Epithelial cell of prostate (primary cell): ENCODE results near the gene RIPOR2.
A peak's percentile ranks its signal among the peaks of the same experiment; 100 is the strongest.
"Not testable (repeated sequence)": the region's sequence is repeated elsewhere in the genome, so short reads cannot be mapped to it uniquely, and the experiment has no call there.

Experiments
- DNase-seq: peaks from one replicate; pipeline ENCODE4 v3.0.0-alpha.2; 2011; ENCODE audit warnings: low read depth, low spot score
- H3K27ac ChIP-seq: fragments of 450-650 bp; 2 replicates; pipeline ENCODE4 v1.5.1; 2017; ENCODE audit warnings: mild to moderate bottlenecking

Gene RIPOR2

DNA sequence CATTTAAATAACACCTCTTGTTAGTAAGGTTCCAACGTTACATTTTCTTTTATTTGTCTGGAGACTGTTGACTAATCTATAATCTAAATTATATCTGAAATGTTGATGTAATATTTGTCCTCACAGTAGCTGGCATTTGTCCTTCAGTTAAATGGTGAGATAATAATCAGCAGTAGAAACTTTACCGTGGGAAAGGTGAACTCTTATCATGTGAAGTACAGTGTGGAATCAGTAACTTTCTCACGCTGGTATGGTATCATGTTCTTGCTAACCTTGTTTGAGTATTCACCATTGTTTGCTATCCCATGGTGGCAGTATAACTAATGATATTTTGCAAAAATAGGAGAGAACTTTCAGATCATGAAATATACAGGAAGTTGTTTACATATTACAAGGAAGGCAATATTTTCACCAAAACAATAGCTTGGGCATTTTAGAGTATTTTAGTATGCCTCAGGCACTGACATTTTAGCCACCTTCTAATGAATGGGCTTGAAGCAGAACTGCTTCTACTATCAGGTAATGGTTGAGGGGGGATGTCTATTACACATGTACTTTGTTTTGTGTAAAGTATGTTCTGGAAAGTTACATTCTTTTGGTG, 156.2 kb downstream of the RIPOR2 start:
- DNase-seq, result peak; percentile 29
- H3K27ac ChIP-seq, result no peak overlapping the region

DNA sequence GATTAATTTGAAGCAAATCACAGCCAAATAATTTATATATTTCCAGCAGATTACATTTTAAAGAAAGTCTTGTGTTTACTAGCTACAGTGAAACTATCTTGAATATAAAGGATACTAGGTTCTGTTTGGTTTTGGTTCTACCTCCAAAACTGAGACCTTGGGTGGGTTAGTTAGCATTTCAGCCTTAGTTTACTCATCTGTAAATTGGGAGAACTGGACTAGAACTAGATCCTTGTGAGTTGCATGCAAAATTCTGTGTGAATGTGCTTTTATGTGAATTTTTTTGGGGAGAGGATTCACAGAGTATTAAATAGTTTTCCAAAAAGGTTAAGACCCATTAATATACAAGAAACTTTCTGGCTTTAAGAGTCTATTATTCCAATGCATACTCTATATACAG, 156.9 kb downstream of the RIPOR2 start:
- no peak overlapping the region for H3K27ac ChIP-seq
- DNase-seq, result no peak

DNA sequence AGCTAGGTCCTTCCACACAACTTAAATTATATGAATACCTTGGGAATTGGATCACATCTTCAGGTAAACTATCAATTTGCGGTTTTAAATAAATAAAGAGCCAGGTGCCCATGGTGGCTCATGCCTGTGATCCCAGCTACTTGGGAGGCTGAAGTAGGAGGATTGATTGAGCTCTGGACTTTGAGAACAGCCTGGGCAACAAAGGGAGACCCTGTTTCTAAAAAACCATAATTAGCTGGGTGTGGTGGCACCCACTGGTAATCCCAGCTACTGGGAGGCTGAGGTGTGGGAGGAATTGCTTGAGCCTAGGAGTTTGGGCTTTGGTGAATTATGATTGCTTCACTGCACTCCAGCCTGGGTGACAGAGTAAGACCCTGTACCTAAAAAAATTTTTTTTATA, 157.6 kb downstream of the RIPOR2 start:
- DNase-seq, result no peak

DNA sequence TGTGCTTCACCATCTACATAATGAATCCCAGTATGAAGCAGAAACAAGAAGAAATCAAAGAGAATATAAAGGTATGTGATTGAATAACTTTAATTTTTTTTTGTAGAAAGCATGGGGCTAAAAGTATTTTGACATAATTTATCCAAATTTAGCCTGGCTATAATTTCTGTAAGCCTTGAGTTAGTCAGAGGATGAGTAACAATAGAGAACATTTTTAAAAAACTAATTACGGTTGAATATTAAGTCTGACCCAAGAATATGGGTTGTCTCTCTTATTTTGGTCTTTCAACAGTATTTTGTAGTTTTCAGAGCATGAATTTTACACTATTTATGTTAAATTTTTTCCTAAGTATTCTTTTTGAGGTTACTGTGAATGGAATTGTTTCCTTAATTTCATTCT, 158.5 kb downstream of the RIPOR2 start:
- H3K27ac ChIP-seq, result no peak overlapping the region
- no peak for DNase-seq

More for the DNA sequence above, 157.6 kb downstream of the RIPOR2 start:
- no peak overlapping the region for H3K27ac ChIP-seq

DNA sequence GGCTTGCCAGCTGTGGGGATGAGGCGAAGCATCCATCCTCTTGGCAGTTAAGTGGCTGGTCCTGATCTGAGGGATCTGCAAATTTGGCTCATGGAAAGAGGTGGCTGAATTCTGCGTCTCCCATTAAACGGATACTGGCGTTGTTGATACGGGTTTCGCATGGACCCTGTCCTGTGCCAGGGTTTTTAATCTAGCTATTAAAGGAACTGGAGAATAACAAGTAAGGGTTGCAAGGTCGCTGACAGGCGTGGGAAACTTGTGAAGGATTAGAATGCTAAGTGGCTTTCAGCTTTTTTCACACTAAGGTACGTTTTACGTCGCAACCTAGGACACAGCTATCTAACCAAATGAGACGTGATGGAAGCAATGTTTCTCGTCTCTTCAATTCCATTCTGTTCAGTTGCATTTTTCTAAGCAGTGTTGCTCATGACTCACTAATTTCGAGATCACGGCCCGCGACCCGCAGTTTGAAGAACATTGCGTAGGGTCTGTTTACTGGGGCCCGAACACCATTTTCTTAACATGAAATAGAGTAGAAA, 160.2 kb downstream of the RIPOR2 start:
- DNase-seq, result no peak
- peak overlapping the region; percentile 68 for H3K27ac ChIP-seq

DNA sequence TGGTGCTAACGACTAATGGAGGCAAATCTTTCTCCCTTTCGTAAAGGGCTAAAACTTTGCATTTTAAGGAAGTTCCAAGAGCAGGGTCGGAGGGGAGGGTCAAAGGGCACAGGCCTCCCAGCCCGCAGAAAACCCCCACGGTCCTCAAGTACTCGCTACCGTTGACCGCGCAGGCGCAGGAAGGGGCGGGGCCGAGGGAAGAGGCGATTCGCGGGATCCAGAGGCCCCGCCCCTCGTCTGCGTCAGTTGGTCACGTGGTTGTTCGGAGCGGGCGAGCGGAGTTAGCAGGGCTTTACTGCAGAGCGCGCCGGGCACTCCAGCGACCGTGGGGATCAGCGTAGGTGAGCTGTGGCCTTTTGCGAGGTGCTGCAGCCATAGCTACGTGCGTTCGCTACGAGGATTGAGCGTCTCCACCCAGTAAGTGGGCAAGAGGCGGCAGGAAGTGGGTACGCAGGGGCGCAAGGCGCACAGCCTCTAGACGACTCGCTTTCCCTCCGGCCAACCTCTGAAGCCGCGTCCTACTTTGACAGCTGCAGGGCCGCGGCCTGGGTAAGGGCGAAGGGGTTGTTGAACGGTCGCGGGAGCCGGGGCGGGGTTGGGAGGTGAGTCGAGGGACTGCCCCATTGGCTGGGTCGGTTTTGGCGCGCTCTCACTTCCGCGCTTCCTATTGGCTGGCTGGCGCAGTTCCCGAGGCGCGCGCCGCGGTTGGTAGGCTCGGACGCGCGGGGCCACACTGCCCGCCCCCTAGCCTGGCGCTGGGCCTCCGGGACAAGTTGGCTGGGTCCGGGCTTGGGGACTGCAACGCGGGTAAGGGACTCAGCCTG, 160.9 kb downstream of the RIPOR2 start, which contains the start of gene GMNN:
Gene GMNN (plus strand): TSS at position 242 of the 824 bp plus-strand sequence. CDS start 2,310 bp downstream, outside the sequence.
- H3K27ac ChIP-seq, result peak within 1 kb of the TSS; percentile 68
- DNase-seq, result peak; percentile 51

DNA sequence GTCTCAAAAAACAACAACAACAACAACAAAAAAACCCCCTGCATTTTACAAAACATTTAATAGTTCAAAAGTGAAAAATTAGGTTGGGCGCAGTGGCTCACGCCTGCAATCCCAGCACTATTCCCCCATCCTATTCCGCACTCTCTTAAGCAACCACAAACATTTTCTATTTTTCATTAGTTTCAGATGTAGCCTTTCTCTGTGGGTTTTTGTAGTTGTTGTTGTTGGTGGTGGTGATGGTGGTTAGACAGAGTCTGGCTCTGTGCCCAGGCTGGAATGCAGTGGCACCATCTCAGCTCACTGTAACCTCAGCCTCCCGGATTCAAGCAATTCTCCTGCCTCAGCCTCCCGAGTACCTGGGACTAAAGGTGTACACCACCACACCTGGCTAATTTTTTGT, 167.4 kb downstream of the RIPOR2 start:
- no peak for DNase-seq
- H3K27ac ChIP-seq, result no peak overlapping the region

DNA sequence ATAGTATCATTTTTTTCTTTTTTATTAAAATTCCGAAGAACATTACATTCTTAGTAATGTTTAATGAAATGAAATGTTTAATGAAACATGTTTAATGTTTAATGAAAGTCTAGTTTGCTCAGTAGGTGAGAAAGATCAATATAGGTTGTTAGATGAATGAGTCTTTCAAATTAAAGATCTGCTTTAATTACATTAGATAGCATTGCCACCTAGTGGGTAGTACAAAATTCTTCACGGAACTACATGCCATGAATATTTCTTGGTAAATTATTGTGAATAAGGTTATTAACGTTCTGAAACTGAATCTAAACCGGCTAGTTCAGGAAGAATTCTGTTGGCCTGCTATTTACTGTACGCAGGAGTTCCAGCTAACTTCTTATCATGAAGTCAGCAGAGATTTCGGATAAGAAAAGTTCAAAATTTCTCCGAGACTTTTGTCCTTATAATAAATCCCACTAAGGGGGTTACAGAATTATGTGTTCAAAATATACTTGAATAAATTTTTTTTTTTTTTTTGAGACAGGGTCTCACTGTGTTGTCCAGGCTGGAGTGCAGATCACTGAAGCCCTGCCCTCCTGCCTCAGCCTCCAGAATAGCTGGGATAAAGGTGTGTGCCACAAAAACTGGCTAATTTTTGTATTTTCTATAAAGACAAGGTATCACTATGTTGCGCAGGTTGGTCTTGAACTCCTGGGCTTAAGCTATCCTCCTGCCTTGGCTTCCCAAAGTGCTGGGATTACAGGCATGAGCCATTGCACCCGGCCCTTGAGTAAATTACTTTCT, 168.9 kb downstream of the RIPOR2 start:
- DNase-seq, result no peak

DNA sequence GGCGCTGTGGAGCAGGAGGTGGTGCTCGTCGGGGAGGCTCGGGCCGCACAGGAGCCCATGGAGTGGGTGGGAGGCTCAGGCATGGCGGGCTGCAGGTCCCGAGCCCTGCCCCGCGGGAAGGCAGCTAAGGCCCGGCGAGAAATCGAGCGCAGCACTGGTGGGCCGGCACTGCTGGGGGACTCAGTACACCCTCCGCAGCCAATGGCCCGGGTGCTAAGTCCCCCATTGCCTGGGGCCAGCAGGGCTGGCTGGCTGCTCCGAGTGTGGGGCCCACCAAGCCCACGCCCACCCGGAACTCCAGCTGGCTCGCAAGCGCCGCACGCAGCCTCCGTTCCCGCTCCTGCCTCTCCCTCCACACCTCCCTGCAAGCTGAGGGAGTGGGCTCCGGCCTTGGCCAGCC, 169.8 kb downstream of the RIPOR2 start:
- not testable (repeated sequence) for H3K27ac ChIP-seq, DNase-seq

More for the DNA sequence above, 168.9 kb downstream of the RIPOR2 start:
- no peak overlapping the region for H3K27ac ChIP-seq

DNA sequence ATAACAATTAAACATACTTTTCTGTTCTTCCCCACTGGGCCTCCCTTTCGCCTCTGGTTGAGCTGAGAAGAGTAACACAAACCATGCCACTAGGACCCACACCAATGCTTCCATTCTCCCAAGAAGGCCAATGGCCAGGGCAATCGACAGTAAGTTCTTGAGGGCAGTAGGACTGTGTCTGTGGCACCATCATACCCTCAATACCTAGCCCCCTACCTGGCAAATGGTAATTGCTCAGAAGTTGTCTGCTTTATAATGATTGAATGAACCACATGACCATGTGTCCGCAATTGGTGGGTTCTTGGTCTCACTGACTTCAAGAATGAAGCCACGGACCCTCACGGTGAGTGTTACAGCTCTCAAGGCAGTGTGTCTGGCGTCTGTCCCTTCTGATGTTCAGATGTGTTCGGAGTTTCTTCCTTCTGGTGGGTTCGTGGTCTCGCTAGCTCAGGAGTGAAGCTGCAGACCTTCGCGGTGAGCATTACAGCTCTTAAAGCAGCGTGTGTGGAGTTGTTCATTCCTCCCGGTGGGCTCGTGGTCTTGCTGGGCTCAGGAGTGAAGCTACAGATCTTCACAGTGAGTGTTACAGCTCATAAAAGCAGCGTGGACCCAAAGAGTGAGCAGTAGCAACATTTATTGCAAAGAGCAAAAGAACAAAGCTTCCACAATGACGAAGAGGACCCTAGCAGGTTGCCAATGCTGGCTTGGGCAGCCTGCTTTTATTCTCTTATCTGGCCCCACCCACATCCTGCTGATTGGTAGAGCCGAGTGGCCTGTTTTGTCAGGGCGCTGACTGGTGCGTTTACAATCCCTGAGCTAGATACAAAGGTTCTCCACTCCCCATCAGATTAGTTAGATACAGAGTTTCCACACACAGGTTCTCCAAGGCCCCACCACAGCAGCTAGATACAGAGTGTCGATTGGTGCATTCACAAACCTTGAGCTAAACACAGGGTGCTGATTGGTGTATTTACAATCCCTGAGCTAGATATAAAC, 170.6 kb downstream of the RIPOR2 start:
- not testable (repeated sequence) for DNase-seq

DNA sequence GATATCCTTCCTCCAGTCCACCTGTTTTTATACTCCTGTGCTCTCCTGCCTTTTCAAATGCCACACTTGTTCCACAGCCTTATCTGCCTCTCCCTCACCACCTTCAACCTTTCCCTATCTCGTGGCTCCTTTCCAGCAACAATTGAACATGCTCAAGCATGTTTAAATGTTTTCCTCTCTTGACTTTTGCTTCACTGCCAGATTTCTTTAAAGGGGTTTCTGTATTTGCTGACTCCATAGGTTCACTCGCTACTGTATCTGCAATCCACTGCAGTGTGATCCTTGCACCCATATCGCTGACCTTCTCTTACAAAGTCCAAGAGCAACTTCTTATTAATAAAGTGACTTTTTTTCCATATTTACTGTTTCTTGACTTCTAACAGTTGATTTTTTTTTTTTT, 172.2 kb downstream of the RIPOR2 start:
- H3K27ac ChIP-seq, result no peak overlapping the region
- DNase-seq, result no peak

More for the DNA sequence above, 170.6 kb downstream of the RIPOR2 start:
- not testable (repeated sequence) for H3K27ac ChIP-seq

DNA sequence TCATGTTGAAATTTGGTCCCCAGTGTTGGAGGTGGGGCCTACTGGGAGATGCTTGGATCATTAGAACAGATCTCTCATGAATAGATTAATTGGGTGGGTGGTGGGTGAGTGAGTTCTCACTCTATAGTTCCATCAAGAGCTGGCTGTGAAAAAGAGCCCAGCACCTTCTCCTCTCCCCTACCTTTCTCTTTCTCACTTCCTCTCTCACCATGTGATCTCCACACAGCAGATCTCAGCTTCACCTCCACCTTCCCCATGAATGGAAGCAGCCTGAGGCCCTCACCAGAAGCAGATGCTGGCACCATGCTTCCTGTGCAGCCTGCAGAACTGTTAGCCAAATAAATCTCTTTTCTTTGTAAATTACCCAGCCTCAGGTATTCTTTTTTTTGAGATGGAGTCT, 173.9 kb downstream of the RIPOR2 start:
- H3K27ac ChIP-seq, result no peak overlapping the region
- DNase-seq, result no peak

DNA sequence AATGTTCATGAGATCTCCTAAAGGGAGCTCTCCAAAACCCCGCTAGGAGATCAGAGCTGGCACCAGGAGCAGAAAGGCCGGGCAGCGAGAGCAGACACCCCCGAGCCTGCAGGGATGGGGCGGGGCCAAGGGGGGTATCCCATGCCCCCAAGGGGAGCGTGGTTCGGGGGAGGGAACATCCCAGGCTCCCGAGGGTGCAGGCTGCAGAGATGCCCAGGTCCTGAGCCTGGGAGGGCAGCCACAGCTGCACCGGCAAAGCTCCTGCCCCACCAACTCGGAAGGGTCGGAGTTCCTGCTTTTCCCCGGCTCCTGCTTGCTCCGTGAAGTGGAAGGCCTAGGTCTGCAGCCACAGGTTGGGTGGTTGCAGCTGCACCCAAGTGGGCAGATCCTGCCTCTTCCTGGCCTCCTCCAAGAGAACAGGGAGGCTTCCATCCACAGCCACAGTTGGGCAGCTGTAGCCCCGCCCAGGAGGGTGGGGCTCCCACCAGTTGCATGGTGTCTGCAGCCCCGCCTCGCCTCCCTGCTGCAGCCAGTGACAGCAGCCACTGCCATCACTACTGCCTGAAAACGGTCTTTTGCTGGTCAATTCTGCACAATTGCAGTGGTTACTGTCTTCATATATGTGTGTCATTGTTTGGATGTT, 174.4 kb downstream of the RIPOR2 start:
- DNase-seq, result no peak

DNA sequence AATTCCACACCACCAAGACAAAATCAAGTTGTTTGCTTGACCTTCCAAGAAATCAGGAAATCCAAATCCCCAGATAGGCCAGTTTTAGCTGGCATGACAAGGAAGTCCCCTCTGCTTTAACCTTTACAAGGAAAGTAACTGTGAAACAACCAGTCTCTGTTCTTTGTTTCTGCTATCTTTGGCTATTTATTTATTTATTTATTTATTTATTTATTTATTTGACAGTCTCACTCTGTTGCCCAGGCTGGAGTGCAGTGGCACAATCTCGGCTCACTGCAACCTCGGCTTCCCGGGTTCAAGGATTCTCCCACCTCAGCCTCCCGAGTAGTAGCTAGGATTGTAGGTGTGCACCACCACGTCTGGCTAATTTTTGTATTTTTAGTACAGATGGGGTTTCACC, 175.6 kb downstream of the RIPOR2 start:
- DNase-seq, result no peak
- H3K27ac ChIP-seq, result no peak overlapping the region

More for the DNA sequence above, 174.4 kb downstream of the RIPOR2 start:
- no peak overlapping the region for H3K27ac ChIP-seq

DNA sequence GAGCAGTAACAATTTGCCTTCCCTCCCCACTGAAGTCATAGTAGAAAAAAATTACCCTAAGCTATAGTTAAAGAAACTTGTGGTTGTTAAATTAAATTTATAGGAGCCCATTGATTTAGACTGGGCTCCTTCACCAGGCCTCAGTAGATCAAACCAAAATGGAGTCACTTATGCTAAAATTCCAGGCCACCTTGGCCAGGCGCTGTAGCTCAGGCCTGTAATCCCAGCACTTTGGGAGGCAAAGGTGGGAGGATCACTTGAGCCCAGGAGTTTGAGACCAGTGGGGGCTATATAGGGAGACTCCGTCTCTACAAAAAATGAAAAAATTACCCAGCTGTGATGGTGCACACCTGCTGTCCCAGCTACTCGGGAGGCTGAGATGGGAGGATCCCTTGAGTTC, 176.0 kb downstream of the RIPOR2 start:
- H3K27ac ChIP-seq, result no peak overlapping the region
- DNase-seq, result no peak

DNA sequence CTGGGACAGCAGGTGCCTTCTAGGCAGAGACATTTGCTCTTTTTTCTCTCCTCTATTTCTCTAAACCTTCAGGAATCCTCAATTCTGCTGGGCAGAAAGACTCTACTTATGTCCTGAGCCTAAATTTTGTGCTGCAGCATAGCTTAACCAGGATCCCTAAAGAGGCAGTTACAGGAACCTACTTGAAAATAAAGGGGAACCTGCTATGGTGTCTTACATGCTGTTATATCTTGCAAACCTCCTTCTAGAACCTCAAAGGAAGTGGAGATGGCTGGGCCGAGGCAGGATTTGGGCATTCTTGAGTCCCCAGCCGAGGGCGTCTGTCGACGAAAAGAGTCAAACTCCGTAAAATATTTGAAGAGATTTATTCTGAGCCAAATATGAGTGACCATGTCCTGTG, 178.1 kb downstream of the RIPOR2 start:
- DNase-seq, result no peak
- no peak overlapping the region for H3K27ac ChIP-seq

DNA sequence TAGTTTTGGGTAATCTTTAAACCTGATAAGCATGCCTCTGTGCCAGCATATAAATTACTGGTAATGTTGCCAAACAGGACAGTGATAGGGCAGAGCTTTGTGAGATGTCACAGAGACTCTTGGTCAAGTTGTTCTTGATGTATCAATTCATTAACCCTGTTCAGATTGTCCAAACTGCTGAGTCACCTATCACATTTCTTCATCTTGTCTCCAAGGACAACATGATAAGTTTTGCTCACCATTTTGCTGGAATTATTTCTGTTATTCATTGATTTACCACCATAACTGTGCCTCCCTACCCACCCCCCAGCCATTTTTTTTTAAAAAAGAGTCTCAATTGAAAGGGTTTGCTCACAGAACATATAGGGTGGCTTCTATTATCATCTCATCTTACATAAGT, 180.5 kb downstream of the RIPOR2 start:
- no peak overlapping the region for H3K27ac ChIP-seq
- no peak for DNase-seq

DNA sequence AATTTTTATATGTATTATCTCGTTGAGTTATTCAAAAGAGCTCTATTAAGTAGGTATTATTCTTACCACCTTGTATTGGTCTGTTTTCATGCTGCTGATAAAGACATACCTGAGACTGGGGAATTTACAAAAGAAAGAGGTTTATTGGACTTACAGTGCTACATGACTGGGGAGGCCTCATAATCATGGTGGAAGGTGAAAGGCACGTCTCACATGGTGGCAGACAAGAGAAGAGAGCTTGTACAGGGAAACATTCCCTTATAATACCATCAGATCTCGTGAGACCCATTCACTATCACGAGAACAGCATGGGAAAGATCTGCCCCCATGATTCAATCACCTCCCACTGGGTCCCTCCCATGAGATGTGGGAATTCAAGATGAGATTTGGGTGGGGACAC, 181.4 kb downstream of the RIPOR2 start:
- DNase-seq, H3K27ac ChIP-seq: not testable (repeated sequence)
